ENCODE measurements around the gene NUP98. TPM values are rescaled to one million over a fixed set of nuclear protein-coding genes. Genes with fewer than 3 reads are reported as not detected.
"Not testable (repeated sequence)": the region's sequence is repeated elsewhere in the genome, so short reads cannot be mapped to it uniquely, and the experiment has no call there.

NUP98 gene
- total RNA-seq, 1 donor from 2014 or later = 80.5 TPM

DNA sequence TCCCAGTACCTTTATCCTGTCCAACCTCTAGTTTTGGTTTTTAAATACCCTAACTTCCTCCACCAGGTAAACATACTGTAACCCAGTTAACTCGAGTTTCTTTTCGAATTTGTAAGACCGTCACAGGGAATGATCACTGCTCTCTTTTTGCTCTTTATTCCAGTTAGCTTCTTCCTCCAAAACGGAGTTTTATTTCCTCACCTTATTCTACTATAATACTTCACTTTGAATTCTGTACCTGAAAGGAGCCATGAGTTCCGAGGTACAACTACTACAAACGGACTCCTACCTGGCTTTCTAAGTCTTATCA lies 1.4 kb downstream of the NUP98 start:
- Histone ChIP-seq H3K36me3 (peaks cover 24% of the 10 kb centered on the region), H3K27ac (no peak overlapping the region), H3K4me3 (peak overlapping the region; percentile 89), H3K9me3 (no peaks in the 10 kb centered on the region), H3K4me1 (peaks cover 22% of the 10 kb centered on the region), H3K27me3 (no peaks in the 10 kb centered on the region)
- TF ChIP-seq, protein P1, sequence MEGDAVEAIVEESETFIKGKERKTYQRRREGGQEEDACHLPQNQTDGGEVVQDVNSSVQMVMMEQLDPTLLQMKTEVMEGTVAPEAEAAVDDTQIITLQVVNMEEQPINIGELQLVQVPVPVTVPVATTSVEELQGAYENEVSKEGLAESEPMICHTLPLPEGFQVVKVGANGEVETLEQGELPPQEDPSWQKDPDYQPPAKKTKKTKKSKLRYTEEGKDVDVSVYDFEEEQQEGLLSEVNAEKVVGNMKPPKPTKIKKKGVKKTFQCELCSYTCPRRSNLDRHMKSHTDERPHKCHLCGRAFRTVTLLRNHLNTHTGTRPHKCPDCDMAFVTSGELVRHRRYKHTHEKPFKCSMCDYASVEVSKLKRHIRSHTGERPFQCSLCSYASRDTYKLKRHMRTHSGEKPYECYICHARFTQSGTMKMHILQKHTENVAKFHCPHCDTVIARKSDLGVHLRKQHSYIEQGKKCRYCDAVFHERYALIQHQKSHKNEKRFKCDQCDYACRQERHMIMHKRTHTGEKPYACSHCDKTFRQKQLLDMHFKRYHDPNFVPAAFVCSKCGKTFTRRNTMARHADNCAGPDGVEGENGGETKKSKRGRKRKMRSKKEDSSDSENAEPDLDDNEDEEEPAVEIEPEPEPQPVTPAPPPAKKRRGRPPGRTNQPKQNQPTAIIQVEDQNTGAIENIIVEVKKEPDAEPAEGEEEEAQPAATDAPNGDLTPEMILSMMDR (IDR thresholded peaks at IDR 0.05) = no peak
- DNase-seq (no peak), ATAC-seq (no peak)
- intact Hi-C loops (cut with DNase I) = no loop called here

DNA sequence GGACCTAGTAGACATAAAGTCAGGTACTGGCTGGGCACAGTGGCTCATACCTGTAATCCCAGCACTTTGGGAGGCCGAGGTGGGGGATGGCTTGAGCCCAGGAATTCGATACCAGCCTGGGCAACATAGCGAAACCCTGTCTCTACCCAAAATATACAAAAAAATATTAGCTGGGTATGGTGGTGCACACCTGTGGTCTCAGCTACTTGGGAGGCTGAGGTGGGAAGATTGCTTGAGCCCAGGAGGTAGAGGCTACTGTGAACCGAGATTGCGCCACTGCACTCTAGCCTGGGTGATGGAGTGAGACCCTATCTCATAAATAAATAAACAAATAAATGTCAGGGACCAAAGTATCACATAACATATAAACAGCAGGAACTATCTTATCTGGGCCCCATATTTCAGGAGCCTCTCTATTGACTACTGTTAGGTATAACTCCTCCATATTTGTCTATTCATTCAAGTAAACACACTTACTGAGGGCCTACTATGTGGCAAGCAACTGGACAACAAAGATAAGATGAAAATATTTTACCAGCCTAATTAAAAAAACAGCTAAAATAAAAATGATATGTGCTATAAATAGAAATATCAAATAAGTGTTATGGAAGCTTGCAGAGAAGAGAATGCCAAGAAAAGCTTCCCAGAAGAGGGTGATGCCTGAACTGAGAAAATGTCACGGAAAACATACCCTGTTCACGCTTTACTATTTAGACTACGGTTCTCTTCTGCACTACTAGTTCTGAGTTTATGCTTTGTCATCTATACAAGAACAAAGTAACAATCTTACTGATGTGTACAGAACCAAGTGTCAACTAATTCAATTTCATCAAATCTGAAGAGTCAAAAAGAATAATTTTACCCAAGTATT lies 2.0 kb downstream of the NUP98 start:
- DNase-seq (no peak), ATAC-seq (no peak)
- no peaks in the 10 kb centered on the region for H3K27me3 ChIP-seq
- no peak overlapping the region for H3K27ac ChIP-seq
- TF ChIP-seq, protein P1 (IDR thresholded peaks at IDR 0.05) = no peak
- no peaks in the 10 kb centered on the region for H3K9me3 ChIP-seq
- H3K4me3 ChIP-seq = peak overlapping the region; percentile 89
- H3K4me1 ChIP-seq = peaks cover 22% of the 10 kb centered on the region
- intact Hi-C loops (cut with DNase I) = no loop called here
- H3K36me3 ChIP-seq = peaks cover 24% of the 10 kb centered on the region

DNA sequence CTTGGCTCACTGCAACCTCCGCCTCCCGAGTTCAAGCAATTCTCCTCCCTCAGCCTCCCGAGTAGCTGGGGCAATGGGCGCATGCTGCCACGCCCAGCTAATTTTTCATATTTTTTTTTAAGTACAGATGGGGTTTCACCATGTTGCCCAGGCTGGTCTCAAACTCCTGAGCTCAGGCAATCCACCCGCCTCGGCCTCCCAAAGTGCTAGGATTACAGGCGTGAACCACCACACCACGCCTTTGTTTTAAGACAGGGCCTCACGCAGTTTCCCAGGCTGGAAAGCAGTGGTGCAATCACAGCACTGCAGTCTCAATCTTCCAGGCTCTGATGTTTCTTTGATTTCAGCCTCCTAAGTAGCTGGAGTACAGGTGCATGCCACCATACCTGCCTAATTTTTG lies 3.0 kb downstream of the NUP98 start:
- H3K27ac ChIP-seq; ATAC-seq; H3K9me3 ChIP-seq; DNase-seq; H3K27me3 ChIP-seq; H3K4me3 ChIP-seq; intact Hi-C loops (cut with DNase I): not testable (repeated sequence)
- Histone ChIP-seq H3K36me3 (peaks cover 24% of the 10 kb centered on the region), H3K4me1 (peaks cover 28% of the 10 kb centered on the region)

DNA sequence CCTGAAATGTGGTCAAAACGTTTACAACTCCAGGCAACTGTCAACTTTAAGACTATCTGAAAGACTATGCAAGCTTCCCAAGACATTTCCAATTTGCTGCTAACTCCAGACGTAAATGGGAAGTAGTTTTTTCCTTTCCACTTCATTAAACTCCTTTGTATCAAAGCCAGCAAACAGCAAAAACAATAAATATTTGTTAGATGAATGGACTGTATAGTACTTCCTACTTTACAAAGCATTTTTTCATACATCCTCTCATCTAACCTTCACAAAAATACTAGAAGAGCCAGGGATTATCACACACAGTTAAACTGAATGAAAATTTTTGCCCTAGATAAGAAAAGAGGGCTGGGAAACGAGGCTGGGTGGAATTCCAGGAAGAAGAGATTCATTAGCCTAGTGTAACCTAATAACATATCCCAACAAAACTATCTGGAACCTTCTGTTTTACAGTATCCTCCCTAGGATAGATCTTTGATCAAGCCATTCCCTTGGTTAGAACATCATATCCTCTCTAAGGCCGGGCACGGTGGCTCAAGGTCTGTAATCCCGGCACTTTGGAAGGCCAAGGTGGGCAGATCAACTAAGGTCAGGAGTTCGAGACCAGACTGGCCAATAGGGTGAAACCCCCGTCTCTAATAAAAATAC lies 10.4 kb downstream of the NUP98 start:
- Histone ChIP-seq H3K36me3 (peaks cover 8% of the 10 kb centered on the region), H3K27ac (no peak overlapping the region), H3K4me3 (no peak overlapping the region), H3K27me3 (no peaks in the 10 kb centered on the region), H3K9me3 (no peaks in the 10 kb centered on the region), H3K4me1 (peaks cover 50% of the 10 kb centered on the region)
- ATAC-seq (no peak), DNase-seq (no peak)
- TF ChIP-seq, protein P1 (IDR thresholded peaks at IDR 0.05) = no peak
- intact Hi-C loops (cut with DNase I) = no loop called here

DNA sequence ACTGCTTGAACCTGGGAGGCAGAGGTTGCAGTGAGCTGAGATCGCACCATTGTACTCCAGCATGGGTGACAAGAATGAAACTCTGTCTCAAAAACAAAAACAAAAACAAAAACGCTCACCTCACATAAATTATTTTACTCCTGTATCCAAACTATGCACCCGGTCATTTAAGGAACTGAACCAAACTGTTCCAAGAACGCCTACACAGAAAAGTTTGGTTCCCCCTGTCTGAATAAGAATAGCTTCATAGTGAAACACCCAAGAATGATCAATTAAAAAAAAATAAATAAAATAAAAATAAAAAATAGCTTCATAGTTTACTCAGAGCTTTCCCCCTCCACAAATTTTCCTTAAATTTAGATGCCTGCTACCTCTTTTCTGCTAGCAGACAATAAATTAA lies 13.7 kb downstream of the NUP98 start:
- DNase-seq = no peak
- intact Hi-C loops (cut with DNase I) = no loop called here
- TF ChIP-seq, protein P1 (IDR thresholded peaks at IDR 0.05) = no peak
- ATAC-seq = no peak
- Histone ChIP-seq H3K4me3 (no peak overlapping the region), H3K27ac (no peak overlapping the region), H3K27me3 (no peaks in the 10 kb centered on the region), H3K36me3 (peaks cover 27% of the 10 kb centered on the region), H3K9me3 (no peaks in the 10 kb centered on the region), H3K4me1 (peaks cover 47% of the 10 kb centered on the region)

DNA sequence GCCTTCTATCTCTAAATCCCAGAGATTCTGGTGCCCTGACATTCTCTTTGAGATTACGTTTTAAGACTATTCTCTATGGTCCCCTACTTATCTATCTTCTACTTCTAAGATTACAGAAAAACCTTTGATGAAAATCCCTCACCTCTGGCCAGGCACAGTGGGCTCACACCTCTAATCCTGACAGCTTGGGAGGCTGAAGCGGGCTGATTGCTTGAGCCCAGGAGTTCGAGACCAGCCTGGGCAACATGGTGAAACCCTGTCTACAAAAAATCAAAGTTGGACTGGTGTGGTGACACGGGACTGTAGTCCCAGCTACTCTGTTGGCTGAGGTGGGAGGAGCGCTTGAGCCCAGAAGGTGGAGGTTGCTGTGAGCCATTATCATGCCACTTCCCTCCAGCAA lies 14.4 kb downstream of the NUP98 start:
- H3K36me3 ChIP-seq = peaks cover 33% of the 10 kb centered on the region
- DNase-seq (no peak), ATAC-seq (no peak)
- TF ChIP-seq, protein P1 (IDR thresholded peaks at IDR 0.05) = no peak
- no peaks in the 10 kb centered on the region for H3K27me3 ChIP-seq
- H3K9me3 ChIP-seq = no peaks in the 10 kb centered on the region
- intact Hi-C loops (cut with DNase I) = no loop called here
- no peak overlapping the region for H3K27ac ChIP-seq
- peaks cover 43% of the 10 kb centered on the region for H3K4me1 ChIP-seq
- H3K4me3 ChIP-seq = no peak overlapping the region
